Measurements from ENCODE around the gene SPNS3.

Gene SPNS3

DNA sequence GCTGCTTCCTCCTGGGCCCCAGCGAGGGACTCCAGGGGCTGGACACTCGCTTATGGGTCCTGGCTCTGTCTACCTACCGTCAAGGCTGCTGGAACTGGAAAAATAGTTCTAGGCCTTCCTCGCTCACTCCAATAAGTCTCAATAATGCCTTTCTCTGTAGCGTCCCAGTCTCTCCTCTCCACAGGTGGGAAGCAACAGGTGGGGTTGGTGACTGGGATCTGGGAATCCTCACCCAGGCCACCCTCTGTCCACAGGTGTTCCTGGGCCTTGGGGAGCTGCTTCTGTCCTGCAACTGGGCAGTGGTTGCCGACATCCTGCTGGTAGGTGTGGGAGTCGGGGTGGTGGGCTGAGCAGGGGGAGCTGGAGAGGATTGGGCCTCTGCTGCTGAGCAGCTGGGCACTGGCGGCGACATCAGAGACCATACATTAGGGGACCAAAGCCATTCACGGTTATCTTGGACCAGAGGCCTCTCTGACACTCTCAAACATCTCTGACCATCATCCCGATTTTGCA lies 44.6 kb downstream of the SPNS3 start:
- no peak for DNase-seq (ENCODE audit: low spot score)
- in situ Hi-C loops (cut with MboI; ENCODE audit: low sequenced_read_pairs, unreplicated experiment), result no loop called here
- TF ChIP-seq, protein P1, sequence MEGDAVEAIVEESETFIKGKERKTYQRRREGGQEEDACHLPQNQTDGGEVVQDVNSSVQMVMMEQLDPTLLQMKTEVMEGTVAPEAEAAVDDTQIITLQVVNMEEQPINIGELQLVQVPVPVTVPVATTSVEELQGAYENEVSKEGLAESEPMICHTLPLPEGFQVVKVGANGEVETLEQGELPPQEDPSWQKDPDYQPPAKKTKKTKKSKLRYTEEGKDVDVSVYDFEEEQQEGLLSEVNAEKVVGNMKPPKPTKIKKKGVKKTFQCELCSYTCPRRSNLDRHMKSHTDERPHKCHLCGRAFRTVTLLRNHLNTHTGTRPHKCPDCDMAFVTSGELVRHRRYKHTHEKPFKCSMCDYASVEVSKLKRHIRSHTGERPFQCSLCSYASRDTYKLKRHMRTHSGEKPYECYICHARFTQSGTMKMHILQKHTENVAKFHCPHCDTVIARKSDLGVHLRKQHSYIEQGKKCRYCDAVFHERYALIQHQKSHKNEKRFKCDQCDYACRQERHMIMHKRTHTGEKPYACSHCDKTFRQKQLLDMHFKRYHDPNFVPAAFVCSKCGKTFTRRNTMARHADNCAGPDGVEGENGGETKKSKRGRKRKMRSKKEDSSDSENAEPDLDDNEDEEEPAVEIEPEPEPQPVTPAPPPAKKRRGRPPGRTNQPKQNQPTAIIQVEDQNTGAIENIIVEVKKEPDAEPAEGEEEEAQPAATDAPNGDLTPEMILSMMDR (IDR thresholded peaks at IDR 0.05; ENCODE audit: borderline replicate concordance, control extremely low read depth, extremely low read depth, insufficient read depth, missing control alignments), result no peak

DNA sequence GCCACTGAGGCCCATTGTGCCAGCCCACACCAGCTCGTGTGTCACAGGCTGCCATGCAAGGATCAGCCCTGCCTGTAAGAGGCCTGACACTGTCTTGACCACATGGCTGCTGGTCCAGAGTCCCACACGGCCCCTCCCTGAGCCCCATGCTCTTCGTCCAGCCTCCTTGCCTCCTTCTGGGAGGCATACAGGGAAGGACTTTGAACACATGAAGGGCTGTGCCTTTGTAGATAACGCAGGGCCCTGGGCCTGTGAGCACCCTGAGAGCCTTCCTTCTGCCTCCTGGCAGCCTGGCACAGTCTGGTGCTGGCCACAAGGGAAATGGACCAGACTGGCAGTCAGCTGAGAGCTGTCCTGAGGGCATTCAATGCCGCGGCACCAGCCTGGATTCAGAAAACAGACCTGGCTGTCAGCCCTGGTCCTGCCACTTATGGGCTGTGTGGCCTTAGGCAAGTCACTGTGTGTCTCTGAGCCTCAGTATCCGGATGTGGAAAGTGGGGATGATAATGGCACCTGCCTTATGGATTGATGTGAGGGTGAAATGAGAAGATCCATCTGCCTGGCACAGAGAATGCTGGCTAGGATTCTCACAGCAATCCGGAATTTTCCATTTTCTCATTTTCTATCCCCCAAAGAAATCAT lies 45.7 kb downstream of the SPNS3 start:
- TF ChIP-seq, protein P1 (IDR thresholded peaks at IDR 0.05; ENCODE audit: borderline replicate concordance, control extremely low read depth, extremely low read depth, insufficient read depth, missing control alignments), result no peak
- in situ Hi-C loops (cut with MboI; ENCODE audit: low sequenced_read_pairs, unreplicated experiment), result no loop called here
- DNase-seq (ENCODE audit: low spot score), result no peak

DNA sequence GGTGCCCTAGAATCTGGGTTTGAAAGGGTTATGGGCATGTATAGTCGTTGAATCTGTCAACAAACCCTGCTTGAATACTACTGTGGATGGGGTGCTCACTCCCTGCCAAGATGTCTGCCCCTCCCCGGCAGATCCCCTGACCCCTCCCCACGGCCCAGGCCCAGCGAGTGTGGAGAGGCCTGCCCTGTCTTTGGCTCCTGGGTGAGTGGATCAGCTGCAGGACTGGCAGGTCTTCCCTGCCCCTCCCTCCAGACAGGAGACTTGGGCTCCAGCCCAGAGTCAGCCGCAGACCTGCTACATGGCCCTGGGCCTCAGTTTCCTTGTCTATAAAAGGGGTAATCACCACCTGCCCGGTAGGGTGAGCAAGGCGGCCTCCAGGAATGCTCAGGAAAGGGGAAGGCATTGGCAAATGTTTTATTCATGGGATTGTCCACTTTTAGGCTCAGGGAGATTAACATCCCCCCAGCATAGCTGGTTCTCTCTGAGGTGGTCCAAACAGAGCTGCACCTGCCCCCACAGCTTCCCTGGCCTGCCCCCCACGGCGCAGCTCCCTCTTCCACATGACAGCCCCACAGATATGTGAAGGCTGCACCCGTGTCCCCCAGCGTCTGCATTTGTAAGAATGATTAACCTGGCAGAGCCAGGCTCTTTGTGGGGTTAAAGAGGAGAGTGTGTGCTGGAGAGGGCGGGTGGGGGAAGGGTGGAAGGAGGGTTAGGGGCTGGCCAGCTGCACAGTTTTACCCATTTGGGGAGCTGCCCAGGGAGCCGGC lies 46.4 kb downstream of the SPNS3 start:
- DNase-seq (ENCODE audit: low spot score), result no peak
- TF ChIP-seq, protein P1 (IDR thresholded peaks at IDR 0.05; ENCODE audit: borderline replicate concordance, control extremely low read depth, extremely low read depth, insufficient read depth, missing control alignments), result no peak
- in situ Hi-C loops (cut with MboI; ENCODE audit: low sequenced_read_pairs, unreplicated experiment), result no loop called here

DNA sequence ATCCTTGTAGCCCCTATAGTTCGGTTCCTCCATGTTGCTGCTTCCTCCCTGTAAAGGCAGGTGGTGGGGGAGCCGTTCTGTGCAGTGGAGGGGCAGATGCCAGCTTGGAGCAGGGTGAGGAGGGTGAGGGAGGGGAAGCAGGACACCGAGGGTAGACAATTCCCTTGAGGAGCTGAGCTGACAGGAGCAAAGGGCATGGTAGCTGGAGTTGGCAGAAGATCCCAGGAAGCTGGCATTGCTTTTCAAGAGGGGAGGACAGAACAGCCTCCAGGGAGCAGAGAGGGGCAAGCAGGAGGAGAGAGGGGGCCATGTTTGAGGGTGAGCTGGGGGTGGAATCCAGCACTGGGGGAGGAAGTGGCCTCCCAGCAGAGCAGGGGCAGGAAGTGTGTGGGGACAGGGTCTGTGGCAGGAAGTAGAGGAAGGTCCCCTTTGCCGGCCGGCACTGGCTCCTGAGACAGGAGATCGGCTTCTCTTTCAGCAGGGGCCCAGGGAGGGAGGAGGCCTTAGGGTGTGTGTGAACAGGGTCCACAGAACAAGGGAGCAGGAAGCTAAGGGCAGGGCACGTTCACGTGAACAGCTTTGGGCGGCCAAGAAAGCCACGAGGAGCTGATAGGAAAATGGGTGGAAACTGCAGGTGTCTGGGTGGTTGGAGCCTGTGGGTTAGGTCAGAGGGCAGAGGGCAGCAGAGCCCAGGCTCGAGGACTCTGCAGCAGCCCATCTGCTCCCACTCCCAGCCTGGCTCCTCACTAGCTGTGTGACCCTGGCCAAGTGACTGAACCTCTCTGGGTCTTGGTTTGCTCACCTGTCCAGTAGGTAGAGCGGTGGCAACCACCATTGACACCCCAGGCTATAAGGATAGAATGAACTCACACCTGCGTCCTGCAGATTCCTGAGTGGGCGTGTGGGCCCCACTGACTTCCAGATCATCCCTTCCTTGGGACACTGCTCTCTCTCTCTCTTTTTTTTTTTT lies 47.5 kb downstream of the SPNS3 start:
- DNase-seq (ENCODE audit: low spot score), result peak; percentile 72
- in situ Hi-C loops (cut with MboI; ENCODE audit: low sequenced_read_pairs, unreplicated experiment), result no loop called here
- TF ChIP-seq, protein P1 (IDR thresholded peaks at IDR 0.05; ENCODE audit: borderline replicate concordance, control extremely low read depth, extremely low read depth, insufficient read depth, missing control alignments), result no peak

DNA sequence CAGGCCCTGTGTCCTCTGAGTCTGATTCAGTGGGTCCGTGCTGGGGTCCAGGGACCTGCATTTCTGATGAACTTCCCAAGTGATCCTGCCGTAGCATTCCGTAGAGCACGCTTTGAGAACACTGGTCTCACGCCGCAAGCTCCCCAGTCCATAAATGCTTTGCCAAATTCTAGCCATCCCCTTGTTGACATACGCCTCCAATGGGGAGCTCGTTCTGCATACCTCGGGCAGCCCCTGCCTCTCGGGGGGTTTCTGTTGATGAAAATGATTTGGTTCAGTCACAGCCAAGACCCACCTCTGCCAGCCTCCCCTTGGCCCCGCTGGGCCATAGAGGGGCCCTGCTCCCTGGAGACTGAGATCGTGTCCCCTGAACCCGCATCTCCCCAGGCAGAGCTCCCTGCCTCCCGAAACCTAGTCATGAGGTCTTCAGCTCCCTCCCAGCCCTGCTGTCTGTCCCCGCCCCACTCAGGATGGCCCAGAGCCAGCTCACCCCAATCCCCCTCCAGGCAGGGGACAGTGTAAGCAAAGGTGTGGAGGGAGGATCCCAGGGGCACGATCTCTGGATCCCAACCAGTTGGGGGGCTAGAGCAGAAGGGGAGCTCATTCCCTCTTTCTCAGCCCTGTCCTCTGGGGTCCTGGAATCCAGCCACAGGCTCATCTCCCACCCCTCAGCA lies 48.7 kb downstream of the SPNS3 start:
- TF ChIP-seq, protein P1 (IDR thresholded peaks at IDR 0.05; ENCODE audit: borderline replicate concordance, control extremely low read depth, extremely low read depth, insufficient read depth, missing control alignments), result no peak
- no peak for DNase-seq (ENCODE audit: low spot score)
- in situ Hi-C loops (cut with MboI; ENCODE audit: low sequenced_read_pairs, unreplicated experiment), result no loop called here

Measured in GM13976 (cell line).